OCI-M2 (cell line): ENCODE data around the gene NTN5.
"Not testable (repeated sequence)": the region's sequence is repeated elsewhere in the genome, so short reads cannot be mapped to it uniquely, and the experiment has no call there.

ENCODE experiments used
- DNase-seq: peaks from one replicate; lab custom pipeline; 2025; ENCODE audit not compliant: unreplicated experiment; lab: John Stamatoyannopoulos, UW

Gene NTN5, protein sequence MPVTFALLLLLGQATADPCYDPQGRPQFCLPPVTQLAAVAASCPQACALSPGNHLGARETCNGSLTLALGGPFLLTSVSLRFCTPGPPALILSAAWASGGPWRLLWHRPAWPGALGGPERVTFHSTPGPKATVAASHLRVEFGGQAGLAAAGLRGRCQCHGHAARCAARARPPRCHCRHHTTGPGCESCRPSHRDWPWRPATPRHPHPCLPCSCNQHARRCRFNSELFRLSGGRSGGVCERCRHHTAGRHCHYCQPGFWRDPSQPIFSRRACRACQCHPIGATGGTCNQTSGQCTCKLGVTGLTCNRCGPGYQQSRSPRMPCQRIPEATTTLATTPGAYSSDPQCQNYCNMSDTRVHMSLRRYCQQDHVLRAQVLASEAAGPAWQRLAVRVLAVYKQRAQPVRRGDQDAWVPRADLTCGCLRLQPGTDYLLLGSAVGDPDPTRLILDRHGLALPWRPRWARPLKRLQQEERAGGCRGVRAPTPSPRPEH

DNA sequence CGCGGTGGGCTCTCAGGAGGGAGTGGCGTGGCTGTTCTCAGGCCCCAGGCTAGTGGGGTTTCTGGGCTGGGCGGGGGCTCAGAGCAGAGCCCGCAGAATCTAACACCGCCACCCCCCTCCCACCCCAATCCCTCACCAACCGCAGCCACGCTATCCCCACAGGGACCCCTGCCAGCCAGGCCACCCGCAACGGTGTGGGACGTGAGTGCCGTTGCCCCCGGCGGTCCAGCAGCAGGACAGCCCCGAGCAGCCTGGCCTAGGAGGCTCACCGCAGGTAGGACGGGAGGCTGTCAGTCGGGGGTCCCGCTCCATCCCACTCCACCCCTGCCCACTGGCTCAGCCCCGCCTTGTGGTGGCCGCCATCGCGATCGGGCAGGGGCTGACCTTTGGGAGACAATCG, at the start of gene NTN5:
Gene NTN5, minus strand, starts transcription at position 24 of the 400 bp plus-strand sequence. CDS start 2,031 bp downstream, outside the sequence.
- no peak for DNase-seq

DNA sequence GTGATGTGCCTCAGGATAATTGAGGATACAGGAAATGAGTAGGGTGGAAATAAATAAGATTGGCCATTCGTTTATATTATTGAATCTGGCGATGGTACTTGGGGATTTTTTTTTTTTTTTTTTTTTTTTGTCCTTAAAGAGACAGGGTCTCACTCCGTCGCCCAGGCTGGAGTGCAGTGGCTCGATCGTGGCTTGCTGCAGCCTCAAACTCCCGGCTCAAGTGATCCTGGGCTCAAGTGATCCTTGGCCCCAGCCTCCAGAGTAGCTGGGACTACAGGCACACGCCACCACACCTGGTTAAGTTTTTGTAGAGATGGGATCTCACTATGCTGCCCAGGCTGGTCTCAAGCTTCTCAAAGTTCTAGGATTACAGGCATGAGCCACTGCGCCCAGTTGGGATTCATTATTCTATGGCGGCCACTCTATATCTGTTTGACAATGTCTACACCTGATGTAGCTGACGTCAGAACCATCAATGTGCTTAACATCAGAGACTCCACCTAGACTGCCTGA, 49.4 kb upstream of the NTN5 start:
- DNase-seq, result no peak

DNA sequence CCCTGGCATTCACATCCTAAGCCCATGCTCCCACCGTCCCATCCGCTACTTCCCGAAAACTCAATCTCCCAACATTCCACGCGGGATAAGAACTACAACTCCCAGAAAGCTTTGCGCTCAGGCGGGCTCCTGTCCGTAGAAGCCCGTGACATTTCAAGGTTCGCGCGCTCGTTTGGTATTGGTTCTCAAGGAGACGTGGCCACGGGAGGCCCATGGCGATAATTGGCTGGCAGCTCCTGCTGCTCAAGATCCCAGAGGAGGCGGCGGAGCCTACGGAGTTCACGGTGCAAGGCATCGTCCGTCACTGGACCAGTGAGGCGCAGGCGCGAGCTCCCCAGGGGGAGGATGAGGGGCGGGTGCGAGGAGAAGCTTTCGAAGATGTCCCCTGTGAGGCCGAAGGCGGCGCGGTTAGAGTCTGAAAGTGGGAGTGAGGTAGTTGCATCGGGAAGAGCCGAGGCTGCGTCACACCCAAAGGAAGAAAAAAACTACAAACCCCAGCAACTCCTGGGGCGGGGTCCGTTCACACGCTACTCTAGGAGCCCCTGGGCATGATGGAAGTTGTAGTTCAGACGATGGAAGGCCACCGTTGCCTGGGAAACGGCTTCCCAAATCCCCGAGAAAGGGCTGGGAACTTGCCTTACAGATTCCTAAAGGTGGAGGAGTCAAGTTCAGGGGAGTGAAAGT, 47.9 kb upstream of the NTN5 start:
- peak; percentile 88 for DNase-seq

DNA sequence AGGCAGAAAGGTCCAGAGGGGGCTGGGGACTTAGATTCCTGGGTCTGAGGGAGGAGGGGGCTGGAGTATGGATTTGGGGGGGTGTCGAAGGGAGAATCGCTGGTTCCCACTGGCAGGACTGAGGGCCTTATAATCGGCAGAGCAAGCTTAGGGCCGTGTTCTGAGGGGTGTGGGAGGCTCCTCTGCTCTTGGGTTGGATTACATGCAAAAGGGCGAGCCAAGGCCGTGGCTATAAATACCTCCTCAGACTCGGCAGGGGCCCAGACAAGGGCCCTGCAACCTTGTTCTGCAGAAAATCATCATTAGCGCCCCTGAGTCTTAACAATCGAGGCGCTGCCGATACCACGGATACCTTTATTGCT, 47.4 kb upstream of the NTN5 start:
- DNase-seq, result no peak

DNA sequence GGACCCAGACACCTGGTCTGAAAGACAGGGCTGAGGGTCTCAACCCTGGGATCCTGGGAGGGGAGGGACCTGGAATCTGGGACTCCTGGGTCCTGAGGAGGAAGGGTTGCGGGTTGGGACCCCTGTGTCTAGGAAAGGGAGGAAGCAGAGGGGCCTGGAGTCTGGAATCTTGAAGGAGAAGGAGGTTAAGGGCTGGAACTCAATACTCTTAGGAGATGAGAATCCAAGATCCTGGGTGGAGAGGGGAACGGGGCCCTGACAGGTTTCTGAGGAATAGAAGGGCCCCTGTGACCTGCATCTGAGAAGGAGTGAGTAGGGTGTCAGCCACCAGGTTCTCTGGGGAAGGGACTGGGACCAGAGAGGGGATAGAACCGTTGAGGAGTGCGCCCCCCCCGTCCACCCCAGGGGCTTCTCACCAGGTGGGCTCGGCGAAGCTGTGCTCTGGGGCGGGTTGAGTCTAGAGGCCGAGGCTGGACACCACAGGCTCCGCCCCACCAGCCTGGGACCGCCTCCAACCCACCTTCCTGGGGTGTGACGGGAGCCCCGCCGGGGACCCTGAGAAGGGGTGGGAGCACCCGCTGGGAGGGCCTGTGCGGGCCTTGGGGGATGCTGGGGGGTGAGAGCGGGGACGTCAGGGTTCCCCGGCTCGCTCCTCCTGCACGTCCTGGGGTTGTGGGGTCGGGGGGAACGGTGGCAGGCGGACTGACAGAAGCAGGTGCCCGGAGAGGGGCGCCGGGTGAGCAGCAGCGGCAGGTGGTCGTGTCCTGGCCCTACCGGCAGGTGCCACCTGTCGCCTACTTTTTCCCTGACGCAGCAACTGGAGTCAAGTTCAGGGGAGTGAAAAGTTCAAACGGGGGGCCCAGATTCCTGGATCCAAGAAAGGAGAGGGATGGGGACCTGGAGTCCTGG, 46.7 kb upstream of the NTN5 start, which contains the start of gene MAMSTR:
Gene MAMSTR, minus strand, starts transcription at position 463 of the 909 bp plus-strand sequence. CDS start 694 bp downstream, outside the sequence.
- DNase-seq, result no peak

DNA sequence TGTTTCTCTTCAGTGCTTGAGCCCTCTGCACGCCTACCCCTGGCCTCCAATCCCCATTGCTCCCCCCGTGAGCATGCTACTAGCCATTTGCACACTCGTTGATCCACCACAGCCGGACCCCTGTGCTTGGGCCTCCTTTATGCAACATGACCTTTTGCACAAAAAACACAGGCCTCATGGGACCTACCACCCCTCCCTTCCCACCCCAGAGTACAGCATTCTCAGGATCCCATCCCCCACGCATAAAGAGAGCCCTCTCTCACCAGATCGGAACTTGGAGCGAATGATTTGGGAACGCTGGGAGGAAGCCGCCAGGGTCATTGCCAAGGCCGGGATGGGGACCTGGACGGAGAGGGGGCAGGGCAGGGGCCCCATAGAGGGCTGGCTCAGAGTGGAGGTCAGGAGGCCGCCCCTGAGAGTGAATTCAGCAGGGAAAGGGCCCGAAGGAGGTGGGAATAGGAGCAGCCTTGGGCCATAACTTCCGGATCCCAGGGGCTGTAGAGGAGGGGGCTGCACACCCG, 46.0 kb upstream of the NTN5 start:
- DNase-seq, result no peak

DNA sequence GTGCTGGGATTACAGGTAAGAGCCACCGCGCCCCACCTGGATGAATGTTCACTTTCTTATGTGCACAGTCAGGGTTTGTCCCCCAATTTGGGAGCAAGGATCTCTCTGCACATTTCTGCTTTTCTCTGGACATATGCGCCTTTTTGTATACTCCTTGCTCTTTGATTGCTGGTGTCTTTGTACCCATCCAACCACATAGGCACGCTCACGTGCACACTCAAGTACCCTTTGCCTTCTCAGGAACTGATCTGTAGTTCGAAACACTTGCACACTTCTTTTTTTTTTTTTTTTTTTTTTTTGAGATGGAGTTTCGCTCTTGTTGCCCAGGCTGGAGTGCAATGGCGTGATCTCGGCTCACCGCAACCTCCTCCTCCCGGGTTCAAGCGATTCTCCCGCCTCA, 45.3 kb upstream of the NTN5 start:
- not testable (repeated sequence) for DNase-seq

DNA sequence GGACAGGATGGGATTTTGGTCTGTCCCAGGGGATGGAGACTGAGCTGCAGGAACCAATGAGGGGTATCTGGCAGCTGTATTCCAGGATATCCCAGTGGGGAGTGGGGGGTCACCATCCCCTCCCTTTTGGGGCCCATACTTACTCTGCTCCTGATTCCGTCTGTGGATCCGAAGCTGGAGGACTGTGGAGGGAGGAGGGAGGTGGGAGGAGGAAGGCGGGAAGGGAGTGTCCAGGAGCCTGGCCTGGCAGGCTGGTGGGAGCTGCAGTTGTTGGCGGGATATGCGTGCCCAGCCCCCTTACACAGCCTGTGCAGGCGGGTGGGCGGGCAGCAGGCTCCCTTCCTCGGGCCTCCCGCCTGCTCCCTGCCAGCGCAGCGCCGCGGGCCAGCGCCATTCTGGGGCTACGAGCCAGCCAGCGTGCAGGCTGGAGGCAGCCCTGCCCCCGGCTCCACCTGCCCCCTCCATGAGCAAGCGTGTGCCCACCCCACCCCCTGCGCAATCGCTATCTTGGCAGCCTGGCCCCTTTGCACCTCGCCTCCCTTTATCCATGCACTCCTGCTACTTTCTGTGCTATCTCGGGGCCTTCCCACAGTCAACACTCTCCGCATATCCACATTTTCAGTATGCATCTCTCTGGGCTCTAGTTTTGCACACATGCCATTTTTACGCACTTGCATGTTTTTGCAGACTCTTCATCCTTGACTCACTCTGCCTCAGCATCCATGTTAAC, 43.9 kb upstream of the NTN5 start:
- DNase-seq, result no peak

DNA sequence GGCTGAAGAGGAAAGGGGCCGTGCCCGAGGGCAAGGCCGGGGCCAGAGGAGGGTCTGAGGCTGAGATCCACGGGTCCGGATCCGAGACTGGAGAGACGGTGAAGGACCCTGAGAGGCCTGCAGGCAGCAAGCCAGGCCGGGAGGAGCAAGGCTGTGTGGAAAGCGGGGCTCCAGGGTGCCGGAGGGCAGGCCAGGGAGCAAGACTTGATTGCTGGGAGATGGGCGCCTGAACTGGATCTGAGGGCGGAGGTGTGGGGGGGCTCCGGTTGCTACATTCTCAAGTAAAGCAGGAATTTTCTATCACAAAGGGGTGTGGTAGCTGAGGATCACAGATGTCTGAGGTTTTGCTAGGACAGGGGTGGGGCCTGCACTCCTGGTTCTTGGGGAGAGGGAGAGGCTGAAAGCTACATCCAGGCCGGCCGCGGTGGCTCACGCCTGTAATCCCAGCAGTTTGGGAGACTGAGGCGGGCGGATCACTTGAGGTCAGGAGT, 42.9 kb upstream of the NTN5 start:
- DNase-seq, result no peak

DNA sequence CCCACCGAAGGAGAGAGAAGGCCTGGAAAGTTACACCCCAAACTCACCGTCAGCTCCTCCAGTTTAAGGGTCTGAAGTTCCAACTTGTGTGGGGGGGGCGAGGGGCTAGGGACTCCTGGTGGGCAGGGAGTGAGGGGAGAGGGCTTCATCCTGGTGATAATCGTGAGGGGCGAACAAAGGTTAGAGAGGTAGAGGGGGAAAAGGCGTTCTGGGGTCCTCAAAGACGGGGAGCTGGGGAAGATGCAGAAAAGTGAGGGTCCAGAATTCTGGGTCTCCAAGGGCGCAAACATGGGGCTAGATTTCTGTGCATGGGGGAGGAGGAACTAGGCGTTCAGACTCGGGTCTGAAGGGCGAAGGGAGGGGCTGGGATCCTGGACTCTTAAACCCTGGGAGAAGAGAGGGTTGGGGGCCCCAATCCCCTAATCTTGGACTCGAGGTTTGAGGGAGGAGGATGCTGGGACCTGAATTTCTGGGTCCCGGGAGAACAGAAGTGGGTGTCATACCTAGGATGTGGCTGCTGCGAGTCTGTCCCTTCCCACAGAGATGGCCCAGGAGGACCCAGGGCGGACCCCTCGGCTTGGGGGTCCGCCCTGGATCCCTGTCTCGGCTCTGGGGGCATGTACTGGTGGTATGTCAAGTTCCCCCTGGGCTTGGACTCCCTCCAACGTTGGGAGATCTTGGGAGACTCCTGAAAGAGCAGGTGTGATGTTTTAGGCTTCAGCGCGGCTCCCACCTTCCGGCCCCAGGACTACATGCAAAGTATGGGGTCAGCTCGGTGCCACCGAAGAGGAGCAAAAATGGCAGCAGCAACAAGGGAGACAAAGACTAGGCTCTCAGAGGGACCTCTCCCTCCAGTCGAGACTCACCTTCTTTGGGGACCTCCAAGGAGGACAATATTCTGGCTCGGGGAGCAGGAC, 42.2 kb upstream of the NTN5 start:
- no peak for DNase-seq

DNA sequence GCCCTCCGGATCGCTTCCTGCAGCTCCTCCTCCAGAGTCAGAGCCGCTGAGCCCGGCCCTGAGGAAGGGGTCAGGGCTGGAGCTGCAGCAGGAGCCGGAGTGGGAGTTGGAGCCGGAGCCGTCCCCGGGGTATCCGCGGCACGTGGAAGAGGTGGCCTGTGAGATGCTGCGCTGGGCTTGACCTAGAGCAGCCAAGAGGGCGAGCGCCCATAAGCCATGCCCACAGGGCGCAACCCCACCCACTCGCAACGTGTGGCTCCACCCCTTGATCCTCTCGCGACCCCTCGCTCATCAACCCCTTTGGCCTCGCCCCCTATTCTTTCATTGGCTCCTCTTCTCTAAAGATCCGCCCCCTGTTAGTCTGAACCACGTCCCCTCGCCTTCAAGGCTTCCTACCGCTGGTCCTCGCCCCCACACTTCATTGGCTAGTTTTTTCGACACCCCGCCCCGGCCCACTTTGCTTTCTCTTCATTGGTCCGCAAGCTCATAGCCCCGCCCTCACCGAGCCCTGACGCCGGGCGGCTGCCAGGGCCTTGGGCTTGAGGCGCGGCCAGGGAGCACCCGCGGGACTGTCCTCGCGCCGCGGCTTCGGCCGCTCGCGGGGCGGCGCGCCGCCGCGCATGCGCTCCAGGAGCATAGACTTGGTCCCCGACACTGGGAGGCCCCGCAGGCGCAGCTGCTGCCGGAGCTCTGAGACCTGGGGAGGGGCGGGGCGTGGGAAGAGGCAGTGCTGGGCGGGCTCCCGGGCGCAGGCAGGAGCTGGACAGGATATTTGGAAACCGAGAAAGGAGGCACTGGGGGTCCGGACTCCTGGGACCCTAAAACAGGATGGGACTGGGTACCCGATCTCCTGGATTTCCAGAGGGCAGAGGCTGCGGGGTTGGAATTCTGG, 41.3 kb upstream of the NTN5 start:
- DNase-seq, result peak; percentile 96

DNA sequence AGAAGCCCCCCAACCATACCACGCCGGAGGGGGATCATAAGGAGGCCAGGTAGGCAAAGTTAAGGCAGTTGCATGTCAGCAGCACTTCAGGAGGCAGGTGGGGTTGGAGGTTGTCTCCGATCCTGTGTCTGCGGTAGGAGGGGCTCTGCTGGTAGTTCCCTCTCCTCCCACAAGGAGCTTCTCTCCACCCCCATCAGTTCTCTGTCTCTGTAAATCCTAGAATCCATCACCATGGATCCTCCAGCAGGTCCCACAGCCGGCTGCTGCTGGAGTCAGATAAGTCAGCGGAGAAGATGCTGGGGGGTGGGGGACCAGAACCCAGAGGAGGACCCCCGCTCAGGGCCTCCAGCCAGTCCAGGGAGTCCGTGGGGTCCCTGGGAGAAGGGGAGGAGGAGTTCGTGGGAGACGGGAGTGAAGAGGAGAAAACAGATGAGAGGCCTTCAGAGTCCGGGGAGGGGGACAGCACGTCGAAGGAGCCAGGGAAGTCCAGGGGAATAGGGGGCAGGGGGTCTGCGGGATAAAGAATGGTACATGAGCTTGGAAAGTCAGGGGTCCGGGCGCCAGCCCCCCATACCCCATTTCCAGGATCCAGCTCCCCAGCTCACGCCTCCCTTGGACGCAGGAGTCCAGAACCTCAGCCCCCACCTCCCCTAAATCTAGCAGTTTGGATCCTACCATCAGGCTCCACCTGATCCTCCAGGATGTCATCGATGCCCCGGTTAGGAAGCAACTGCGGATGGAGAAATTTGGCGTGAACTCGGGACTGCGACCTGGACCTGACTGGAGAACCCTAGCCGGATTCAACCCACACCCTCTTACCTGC, 40.4 kb upstream of the NTN5 start:
- DNase-seq, result no peak

DNA sequence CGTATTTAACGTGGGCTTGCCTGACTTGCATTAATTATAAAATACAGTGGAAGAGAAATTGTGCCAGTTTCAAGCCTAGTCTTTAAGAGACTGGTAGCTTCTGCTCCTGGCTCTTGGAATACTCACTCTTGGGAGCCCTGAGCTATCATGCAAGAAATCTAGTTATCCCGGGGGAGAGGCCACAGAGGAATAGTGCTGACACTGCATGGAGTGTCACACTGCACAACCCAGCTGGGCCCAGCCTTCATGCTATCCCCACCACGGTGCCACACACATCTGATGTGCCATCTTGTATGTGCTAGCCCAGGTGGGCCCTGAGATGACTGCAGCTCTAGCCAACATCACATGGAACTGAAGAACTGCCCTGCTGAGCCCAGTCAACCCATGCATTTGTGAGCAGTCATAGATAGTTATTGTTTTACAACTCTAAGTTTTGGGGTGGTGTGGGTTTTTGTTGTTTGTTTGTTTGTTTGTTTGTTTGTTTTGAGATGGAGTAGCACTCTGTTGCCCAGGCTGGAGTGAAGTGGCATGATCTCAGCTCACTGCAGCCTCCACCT, 38.4 kb upstream of the NTN5 start:
- DNase-seq, result no peak

DNA sequence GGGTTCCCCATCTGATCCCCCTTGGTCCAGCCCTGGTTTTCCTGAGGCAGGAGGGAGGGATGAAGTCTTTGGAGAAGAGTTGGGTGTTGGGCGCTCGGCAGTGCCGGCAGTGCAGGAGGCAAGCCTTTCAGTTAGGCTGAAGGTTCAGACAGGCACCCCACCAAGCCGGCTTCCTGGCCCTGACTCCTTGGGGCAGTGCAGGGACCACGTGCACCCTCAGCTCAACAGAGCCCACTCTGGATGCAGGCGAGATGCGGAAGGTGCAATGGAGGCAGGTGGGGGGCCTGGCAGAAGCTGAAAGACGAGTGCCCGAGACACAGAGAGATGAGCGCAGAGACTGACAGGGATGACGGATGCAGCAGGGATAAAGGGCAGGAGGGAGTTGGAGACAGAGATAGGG, 35.7 kb upstream of the NTN5 start:
- DNase-seq, result no peak

DNA sequence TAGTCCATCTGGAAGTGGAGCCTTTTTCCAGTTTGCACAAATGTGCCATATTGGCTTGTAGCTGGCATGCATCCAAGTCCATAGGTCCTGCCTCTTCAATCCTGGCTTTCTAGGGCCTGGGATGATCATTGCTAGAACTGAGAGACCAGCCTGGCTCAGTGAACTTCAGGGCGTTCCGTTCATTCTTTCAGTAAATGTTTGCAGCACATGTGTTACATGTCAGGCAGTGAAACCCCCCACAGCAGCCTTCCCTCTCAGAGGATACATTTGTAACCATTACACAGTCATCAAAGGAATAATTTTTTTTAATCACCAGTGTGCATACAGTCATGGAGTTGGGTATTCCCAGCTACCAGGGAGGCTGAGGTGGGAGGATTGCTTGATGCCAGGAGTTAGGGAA, 32.6 kb upstream of the NTN5 start:
- DNase-seq, result no peak

DNA sequence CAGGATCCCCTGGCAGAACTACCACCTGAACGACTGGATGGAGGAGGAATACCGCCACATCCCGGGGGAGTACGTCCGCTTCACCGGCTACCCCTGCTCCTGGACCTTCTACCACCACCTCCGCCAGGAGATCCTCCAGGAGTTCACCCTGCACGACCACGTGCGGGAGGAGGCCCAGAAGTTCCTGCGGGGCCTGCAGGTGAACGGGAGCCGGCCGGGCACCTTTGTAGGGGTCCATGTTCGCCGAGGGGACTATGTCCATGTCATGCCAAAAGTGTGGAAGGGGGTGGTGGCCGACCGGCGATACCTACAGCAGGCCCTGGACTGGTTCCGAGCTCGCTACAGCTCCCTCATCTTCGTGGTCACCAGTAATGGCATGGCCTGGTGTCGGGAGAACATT, 30.5 kb upstream of the NTN5 start:
- no peak for DNase-seq

DNA sequence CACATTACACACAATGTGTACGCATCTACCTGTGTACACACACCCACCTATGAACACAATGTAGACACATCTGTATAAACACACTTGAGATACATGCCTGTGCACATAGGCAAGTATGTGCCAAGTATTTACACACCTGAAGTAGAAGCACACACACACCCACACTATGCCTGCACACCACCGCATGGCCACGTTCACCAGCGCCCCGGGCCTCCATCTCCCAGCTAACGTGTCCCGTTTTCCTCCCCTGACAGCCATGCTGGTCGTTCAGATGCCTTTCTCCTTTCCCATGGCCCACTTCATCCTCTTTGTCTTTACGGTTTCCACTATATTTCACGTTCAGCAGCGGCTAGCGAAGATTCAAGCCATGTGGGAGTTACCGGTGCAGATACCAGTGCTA, 29.9 kb upstream of the NTN5 start:
- no peak for DNase-seq
